GM10266 (cell line): ENCODE data around the gene DCN.

Source experiments
- DNase-seq: peaks from one replicate; pipeline ENCODE4 v3.0.0; 2012; ENCODE audit errors: extremely low spot score
- TF ChIP-seq, protein P1 (sequence below): IDR thresholded peaks from 2 replicates; pipeline ENCODE4 v1.5.1; 2012; ENCODE audit warnings: mild to moderate bottlenecking, low read depth; ENCODE audit not compliant: control insufficient read depth, insufficient read depth; ENCODE audit errors: missing control alignments

The DCN gene

DNA sequence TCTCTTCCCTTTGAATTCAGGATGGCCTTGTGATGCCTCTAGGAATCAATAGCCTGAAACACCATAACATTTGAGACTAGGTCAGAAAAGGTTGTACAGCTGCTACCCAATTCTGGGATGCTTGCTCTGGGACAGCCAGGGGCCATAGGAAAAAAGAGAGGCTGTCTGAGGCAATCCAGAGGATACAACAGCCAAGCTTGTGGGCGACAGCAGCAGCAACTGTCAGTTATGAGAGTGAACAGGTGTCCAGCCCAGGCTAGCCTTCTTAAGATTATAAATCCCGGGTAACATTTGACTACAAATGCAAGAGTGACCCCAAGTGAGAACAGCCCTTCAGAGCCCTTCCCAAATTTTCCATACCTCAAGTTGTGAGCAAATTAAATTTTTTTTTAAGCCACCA is 11.1 kb downstream of the DCN start:
- DNase-seq = no peak

DNA sequence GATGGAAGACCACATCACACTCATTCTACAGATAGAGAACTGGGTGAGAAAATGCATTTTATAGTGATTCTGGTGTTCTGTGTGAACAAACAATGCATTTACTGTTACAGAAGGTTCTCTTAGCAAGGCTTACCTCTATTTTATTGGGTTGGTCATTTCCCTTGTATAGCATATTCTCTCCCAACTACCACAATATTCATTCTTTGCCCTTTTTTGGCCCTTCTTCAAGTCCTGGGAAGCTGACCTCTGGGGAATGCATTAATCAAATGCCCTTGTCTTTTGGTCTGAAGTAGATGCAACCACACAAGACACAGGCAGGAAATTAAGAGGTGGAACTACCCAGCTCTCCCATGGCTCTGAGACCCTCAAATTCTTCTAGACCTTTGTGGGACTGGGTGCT is 19.5 kb downstream of the DCN start:
- no peak for DNase-seq
- TF ChIP-seq, protein P1, sequence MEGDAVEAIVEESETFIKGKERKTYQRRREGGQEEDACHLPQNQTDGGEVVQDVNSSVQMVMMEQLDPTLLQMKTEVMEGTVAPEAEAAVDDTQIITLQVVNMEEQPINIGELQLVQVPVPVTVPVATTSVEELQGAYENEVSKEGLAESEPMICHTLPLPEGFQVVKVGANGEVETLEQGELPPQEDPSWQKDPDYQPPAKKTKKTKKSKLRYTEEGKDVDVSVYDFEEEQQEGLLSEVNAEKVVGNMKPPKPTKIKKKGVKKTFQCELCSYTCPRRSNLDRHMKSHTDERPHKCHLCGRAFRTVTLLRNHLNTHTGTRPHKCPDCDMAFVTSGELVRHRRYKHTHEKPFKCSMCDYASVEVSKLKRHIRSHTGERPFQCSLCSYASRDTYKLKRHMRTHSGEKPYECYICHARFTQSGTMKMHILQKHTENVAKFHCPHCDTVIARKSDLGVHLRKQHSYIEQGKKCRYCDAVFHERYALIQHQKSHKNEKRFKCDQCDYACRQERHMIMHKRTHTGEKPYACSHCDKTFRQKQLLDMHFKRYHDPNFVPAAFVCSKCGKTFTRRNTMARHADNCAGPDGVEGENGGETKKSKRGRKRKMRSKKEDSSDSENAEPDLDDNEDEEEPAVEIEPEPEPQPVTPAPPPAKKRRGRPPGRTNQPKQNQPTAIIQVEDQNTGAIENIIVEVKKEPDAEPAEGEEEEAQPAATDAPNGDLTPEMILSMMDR = no peak

More for the DNA sequence above, 11.1 kb downstream of the DCN start:
- TF ChIP-seq, protein P1 = no peak

DNA sequence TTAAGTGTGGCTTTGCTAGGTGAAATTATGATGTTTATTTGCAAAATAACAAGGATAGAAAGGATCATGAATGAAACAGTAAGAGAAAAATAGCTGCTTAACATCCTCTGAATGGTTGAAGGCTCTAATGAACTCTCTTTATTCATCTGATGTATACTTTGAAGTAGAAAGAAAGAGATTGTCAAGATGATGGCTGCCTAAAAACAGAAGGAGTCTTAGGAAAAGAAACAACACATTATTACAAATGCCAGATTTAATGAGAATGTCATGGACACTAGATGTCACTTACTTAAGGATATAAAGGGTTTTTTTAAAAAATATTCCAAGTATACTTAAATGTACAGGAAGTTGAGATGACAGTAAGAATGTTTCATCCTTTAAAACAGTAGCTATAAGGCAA is 21.6 kb downstream of the DCN start:
- TF ChIP-seq, protein P1 = no peak
- DNase-seq = no peak

DNA sequence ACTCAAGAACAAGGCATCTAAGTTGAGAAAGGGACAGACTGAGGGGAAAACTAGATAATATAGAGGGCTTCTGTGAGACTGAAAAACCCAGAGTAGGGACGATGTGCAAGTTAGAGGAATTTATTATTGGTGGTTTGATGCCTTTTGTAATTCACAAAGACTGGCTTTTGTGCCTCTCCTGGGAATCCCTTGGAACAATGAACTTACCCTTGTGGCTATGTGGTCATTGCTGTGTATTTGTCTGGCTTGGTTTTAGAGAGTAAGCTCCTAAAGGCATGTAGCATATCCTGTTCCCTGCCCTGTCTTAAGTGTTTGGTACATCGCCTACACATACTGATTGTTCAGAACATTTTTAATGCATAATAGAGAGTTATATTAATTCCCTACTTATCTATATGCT is 26.6 kb downstream of the DCN start:
- DNase-seq = no peak
- TF ChIP-seq, protein P1 = no peak

DNA sequence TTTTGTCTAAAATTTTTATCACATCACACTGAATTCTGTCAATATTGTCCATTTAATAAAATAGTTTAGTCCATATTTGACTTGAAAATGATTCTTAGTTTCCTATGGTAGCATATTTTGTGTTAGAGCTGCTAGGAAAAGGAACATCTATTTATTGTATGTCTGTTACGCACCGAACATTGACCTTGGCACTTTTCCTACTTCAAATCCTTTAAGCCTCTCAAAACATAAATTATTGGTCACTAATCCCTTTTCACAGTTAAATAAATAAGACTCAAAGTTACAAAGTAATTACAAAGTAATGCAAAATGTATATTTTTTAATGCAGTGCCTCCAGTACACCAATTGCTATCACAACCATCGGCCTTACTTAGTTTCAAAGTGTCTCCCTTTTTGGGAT is 28.5 kb downstream of the DCN start:
- TF ChIP-seq, protein P1 = no peak
- no peak for DNase-seq

DNA sequence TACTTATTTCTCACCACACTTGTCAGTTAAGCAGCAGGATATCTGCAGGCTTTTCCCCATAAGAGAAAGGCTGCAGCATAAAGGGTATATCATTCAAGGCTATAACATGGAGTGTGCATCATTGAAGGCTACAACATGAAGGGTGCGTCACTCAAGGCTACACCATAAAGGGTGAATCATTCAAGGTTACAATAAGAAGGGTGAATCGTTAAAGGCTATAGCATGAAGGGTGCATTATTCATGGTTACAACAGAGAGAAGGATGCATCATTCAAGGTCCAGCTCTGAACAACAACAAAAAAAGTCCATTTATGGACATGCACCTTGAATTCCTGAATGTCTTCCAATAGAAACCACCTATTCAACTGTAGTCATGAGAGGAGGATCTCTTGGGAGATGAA is 38.6 kb downstream of the DCN start:
- TF ChIP-seq, protein P1 = no peak
- DNase-seq = no peak

DNA sequence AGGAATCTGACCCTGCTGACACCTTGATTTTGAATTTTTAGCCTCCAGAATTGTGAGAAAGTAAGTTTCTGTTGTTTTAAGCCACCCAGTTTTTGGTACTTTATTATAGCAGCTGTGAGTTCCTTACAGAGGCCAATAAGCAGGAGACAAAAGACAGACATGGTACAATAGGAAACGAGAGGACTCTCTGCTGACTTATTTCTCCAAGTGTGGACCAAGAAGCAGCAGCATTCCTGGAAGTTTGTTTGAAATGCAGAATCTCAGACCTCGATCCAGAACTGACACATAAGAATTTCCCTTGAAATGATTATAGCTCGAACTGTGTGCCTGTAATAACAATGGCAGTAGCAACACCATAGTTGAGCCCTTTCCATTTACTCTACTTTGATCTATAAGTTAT is 39.4 kb downstream of the DCN start:
- DNase-seq = no peak
- TF ChIP-seq, protein P1 = no peak
